NCI-H1930 (cell line): Measurements from ENCODE around the gene TRIP13.

Source experiments
- DNase-seq, 2 experiments: peaks; one replicate each; lab custom pipeline; 2025; lab: John Stamatoyannopoulos, UW

Gene TRIP13

DNA sequence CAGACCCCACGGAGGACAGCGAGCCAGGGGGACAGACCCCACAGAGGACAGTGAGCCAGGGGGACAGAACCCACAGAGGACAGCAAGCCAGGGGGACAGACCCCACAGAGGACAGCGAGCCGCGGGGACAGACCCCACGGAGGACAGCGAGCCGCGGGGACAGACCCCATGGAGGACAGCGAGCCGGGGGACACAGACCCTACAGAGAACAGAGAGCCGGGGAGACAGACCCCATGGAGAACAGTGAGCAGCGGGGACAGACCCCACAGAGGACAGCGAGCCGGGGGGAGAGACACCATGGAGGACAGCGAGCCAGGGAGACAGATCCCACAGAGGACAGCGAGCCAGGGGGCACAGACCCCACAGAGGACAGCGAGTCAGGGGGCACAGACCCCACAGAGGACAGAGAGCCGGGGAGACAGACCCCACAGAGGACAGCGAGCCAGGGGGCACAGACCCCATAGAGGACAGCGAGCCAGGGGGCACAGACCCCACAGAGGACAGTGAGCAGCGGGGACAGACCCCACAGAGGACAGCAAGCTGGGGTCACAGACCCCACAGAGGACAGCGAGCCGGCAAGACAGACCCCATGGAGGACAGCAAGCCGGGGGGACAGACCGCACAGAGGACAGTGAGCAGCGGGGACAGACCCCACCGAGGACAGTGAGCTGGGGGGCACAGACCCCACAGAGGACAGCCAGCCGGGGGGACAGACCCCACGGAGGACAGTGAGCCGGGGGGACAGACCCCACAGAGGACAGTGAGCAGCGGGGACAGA lies 37.5 kb upstream of the TRIP13 start:
- DNase-seq = no peak

DNA sequence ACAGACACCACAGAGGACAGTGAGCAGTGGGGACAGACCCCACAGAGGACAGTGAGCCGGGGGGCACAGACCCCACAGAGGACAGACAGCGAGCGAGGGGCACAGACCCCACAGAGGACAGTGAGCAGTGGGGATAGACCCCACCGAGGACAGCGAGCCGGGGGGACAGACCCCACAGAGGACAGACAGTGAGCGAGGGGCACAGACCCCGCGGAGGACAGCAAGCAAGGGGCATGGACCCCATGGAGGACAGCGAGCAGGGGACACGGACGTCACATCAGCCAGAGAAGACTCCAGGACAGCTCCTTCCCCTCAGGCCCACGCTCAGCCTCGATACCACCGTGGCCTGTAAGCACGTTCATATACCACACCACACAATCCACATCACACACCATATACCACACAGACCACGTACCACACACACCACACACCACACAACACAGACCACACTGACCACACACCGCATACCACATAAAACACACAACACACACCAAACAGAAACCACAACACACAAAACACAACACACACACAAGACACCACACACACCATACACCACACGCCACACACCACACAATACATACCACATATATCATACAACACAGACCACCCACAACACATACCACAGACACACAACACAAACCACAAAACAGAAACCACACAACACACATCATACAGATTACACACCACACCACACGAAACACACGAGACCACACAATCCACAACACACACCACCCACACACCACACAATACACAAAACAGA lies 36.7 kb upstream of the TRIP13 start:
- no peak for DNase-seq

DNA sequence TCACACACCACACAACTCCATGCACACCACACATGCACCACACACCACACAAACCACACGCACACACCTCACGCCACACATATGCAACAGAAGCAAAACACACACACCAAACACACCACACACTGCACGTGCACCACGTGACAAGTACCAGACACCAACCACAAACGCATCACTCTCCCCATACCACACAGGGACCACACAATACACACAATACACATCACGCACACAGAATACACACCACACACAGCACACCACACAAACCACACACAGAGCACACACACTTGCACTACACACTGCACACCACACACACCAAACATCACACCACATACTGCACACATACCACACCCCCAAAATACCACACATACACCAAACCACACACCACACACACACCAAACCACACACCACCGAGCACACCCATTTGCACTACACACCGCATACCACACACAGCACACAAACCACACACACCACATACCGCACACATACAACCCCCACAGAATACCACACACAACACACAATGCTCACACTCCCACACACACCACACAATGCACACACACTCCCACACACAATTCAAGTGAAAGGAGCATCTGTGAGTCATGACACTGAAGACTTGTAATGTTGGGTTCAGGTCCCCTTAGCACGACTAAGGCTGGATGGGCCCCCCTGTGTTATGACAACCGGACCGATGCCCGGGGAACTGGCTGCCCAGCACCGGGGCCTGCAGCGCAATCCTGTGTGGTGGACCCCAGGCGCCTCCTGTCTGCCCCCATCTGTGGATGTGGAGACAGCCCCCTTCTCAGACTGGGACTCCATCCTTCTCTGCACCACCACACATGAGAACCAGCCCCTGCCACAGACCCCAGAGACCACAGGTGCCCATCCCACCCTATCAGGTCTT lies 35.9 kb upstream of the TRIP13 start:
- no peak for DNase-seq

DNA sequence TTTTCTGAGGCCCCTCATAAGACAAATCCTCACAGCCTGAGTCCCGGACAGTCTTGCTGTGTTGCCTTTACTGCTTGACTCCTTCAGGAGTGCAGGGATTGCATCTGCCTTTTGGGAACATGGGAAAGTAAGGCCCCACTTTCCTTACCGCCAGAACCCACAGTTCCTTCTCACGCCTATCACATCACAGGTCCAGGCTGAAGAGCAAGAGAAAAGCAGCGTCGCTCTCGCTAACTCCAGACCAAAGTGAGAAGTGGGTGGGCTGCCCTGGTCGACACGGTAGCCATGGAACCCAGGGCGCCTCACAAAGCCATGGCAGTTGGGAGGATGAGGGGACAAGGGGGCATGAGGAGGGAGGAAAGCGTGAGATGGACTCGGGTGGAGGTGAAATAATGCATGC lies 34.0 kb upstream of the TRIP13 start:
- DNase-seq = no peak

DNA sequence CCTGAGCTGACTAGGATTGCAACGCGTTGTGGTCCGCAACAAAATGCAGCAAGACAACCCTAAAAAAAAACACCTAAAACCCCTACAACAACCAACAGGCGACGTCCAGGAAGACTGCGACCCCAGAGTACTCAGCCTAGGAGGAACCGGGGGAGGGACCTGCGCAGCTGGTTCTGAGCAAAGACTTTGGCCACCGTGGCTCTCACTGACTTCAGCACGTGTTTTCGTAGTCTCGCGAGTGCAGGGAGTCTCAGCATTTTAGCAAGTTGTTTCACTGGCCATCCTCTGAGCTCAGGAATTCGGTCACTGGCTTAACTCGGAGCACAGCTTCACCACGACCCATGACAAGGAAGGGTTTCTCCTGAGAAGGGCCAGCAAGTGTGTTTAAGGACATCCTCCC lies 33.3 kb upstream of the TRIP13 start:
- no peak for DNase-seq

DNA sequence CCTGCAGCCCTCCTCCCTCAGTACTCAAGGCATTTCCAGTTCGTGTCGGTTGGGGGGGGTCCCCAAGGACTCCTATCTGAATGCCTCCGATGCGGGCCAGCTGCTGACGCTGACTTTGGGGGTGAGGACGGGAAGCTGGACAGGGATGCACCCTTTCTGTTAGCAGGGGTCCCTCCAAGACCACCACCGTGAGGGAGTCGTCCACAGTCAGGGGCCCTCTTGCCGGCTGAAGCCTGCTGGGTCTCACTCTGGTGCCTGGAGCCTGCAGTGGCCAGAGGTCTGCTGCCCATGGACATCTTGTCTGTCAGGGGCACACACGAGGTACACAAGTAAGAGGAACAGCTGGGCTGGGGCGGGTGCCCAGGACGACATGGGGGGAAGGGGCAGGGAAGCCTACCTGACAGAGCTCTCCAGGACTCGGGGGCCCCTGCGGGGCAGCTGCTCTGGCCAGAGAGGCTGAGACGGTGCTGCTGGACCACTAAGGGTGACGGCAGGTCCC lies 32.8 kb upstream of the TRIP13 start:
- DNase-seq = no peak

DNA sequence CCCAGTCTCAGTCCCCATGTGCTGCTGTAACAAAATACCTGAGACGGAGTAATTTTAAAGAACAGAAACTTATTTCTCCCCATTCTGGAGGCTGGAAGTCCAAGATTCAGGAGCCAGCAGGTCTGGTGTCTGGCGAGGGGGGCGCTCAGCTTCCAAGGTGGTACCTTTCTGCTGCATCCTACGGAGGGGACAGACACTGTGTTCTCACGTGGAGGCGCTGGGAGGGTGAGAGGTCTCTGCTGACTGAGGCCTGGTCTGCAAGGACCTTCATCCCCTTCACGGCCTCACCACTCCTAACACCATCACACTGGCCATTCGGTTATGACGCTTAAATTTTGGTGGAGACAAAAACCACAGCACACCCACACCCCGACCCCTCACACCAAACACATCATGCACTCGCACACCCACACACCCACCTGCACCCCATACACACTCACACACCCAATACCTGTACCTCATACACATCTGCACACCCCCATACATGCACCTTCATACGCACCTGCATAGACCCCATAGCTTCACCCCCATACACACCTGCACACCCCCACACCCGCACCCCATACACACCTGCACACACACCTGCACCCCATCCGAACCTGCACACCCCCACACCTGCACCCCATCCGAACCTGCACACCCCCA lies 32.1 kb upstream of the TRIP13 start:
- DNase-seq = no peak

DNA sequence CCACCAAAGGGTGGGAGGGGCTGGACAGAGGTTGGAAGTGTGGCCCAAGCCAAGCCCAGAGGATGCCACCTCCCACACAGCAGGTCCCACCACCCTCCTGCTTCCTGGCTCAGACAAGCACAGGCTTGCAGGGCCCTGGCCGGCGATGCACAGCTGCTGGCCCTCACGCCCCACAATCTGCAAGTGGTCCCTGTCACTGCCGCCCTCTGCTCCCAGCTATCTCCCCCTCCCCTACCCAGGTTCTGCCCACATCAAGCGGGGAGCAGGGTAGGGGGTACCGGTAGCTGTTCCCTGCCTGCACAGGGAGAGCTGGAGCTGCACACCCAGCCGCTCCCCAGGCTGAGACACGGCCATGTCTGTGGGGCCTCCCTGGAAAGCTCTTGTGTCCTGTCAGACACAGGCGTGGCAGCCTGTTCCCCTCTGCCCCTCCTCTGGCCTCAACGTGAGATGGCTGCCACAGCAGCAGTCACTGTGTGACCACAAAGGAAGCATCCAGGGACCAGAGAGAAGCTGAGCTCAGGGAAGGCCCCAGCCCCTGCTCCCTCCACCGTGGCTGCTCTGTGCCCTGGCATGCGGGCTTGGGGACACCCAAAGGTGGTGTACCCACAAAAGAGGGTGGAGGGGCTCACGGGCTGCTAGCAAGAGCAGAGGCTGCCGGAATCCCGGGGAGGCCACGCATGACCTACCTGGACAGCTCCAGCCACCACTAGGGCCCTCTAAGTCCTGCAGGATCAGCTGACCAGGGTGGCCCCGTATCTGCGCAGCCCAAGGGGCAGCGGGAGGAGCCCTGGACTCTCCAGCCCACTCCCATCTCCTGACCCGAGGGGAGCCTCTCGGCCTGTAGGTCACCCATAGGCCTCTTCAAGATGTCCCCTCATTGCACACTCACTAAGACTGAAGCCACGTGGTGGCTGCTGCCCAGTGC lies 31.0 kb upstream of the TRIP13 start:
- DNase-seq = no peak

DNA sequence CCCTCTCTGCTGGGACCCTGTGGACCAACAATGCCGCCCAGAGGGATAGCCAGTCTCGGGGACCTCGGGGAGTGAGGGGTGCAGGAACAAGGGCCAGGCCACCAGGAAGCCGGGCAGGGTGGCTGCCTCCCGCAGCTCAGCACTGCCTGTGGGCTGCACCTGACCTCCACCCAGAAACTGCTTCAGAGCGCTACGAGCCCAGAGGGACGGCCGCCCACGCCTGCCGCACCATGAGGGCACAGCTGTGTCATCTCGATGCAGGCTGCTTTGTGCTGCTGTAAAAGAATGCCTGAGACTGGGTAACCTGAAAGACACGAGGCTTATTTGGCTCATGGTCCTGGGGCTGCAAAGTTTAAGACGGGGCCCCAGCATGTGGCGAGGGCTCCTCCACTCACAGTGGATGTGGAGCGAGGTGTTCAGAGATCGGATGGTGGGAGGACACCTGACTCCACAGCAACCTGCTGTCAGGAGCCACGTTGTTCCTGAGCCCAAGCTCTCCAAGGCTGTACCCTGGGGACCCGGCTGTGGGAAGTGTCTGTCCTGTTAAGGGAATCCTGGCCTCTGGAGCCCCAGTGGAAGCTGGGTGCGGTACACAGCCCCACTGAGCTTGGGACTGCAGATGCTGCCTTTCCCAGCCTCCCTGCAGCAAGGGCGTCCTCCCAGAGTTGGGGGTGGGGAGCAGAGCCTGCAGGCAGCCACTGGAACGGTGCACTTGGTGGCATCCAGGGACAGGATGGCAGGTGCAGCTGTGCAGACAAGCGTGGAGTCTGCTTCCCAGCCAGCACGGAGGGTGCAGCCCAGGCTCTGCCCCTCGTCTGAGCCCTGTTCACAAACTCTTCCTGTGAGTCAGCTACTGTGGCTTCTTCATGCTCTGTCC lies 30.1 kb upstream of the TRIP13 start:
- no peak for DNase-seq

DNA sequence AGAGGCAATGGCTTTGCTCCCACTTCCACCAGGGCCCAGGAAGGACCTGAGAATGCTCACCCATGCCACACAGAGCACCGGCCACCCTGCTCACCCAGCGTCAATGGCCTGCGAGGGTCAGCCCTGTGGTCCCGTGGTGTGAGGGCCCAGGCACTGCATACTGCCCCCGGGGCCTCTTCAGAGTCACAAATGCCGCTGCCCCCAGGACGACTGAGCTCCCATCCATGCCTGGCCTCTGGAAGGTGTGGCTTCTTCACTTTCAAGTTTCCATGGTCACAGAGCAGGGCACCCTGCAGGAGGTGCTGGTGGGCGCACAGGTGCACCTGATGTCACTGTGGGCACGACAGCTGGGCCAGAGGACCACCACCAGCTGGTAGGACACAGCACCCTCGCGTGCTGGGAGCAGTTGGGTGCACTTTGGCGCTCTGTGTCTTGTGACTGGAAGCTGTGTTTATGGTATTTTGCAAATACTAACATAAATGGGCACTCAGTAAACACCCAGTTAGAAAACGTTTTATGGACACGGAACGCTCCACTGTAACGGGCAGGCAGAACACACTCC lies 29.4 kb upstream of the TRIP13 start:
- DNase-seq = no peak

DNA sequence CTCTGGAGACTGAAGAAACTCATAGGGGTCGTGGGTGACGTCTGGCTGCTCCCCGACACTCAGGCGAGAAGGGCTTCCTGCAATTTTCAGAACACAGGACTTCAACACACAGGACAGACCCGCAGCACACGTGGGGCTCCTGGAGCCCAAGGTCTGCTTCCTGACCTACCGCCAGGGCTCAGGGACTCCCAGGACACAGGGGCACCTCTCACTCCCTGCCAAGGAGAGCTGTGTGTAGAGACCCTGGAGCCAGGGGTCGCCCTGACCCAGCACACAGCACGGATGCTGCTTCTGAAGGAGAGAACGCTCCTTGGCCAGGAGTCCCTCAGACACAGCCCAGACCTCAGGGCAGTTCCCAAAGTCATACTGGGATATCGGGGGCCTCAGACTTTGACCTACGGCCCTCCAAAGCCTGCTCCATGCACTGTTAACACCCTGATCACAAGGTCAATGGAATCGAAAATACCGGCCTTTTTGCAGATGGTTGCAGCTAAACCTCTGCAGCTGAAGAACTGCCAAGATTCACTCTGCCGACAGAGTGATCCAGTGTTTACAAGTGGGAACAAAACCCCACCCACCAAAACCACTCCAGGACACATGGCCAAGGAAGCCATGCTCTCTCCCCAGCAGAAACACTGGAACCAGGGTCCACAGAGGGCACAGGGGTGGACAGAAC lies 28.1 kb upstream of the TRIP13 start:
- DNase-seq = no peak

DNA sequence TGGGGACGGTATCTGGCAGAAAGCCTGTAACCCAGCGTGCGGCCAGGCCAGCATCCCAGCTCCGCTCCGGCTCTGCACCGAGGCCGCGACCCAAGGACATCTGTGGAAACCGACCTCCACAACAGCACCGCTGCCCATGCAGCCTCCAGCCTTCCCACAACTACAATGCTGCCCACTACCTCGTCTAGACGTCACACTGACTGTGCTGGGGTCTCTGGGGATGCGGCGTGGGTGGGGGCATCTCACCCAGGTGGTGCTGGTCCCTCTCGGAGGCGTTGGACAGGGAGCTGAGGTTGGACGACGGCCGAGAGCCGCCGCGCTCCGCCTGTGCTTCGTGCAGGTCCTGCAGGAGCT lies 27.5 kb upstream of the TRIP13 start:
- no peak for DNase-seq

DNA sequence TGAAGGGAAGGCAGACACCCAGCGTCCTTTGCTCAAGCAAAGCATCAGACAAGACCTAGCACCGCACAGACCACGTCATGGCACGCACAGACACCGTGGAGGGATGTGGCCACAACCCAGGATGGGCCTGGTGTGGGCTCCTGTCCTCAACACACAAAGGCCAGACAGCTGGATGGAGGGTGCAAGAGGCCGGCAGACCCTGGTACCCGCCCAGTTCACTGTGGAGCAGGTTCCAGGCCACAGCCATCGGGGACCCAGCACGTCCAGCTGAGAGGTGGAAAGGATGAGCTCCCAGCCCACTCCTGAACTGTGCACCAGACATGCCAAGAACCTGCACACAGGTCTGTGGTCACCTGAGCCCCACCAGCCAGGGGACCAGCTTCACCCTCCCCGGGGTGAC lies 26.9 kb upstream of the TRIP13 start:
- no peak for DNase-seq

DNA sequence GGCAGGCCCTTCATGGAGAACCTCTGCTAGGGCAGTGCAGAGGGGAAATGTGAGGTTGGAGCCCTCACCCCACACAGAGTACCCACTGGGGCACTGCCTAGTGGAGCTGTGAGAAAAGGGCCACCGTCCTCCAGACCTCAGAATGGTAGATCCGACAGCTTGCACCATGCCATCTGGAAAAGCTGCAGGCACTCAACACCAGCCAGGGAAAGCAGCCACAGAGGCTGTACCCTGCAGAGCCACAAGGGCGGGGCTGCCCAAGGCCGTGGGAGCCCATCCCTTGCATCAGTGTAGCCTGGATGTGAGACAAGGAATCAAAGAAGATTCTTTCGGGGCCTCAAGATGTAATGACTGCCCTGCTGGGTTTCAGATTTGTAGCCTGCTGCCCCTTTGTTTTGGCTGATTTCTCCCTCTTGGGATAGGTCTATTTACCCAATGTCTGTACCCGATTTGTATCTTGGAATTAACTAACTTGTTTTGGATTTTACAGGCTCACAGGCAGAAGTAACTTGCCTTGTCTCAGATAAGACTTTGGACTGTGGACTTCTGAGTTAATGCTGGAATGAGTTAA lies 25.3 kb upstream of the TRIP13 start:
- no peak for DNase-seq

DNA sequence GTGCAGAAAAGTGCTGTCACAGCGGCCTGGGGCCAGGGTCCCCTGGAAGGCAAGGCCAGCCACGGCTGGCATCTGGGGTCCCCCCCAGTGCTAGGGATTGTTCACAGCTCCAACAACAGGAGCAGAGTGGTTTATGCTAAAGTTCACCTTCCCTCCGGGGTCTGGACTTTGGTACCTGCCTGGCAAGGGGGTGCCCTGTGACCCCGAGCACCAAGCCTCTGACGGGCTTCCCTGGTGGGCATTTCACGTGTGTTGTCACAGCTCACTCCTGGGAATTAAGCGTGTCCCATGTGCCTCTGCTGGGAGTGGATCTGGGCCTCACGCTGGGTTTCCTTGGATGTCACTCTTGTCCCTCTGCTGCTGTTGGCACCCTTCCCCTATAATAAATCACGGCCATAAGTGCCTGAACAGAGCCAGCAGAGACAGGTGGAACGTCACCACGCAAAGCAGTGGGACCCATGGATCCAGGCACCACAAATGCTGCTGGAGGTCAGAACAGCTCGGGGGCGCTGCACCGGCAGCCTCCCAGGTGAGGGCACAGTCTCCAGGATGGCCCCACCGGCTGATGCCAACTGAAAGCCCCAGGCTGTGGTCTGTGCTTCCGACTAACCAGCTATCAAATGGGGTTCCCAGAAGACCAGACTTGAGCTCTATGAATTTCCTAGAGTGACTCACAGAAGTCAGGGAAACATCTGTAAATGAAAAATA lies 24.1 kb upstream of the TRIP13 start:
- no peak for DNase-seq

DNA sequence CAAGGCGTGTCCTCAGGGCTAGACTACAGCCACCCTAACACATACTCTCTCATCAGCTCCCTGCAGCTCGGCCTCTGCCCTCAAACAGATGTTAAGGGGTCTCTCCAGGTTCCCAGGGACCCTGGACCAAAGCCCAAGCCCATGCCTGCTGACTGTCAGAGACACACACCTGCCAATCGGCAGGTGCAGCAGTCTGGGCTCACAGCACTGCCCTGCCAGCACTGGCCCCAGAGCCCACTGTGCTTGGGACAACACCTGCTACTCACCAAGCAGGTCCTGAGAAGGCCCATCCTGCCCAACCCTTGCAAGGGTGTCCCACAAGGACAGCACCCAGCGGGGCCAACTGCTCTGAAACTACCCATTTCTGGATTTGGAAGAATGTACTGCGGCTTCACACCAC lies 21.7 kb upstream of the TRIP13 start:
- DNase-seq = no peak

DNA sequence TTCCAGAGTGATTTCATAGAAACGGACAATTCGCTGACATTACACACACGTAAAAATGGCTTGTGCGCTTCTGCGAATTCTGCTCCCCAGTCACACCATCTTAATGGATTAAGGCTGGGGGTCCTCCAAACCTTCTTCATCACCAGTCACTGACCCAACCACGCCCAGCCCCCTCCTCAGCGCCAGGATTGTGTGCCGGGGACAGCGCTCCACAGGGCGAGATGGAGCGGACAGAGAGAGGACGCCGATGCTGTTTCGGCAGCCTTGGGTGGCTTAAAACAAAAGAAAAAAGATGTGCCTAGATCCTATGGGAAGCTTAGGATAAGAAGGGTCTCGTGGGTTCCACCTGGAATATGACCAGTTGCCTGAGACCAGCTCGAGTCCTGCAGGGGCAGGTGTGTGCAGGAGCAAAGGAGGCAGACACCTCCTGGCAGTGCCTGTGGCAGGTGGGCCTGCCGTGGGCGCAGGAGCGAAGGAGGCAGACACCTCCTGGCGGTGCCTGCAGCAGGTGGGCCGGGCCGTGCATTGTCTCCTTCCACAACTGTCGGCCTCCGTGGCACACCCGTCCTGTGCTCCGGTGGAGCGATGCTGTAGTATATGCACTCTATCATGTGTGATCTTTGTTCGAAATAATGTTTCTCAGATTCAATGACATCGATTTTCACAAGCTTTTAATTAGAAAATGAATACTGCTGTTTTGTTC lies 20.9 kb upstream of the TRIP13 start:
- no peak for DNase-seq
